ENCODE measurements around the gene SYTL3.

The SYTL3 gene

GRCh38 chr6:158807515-158808441 is 157.9 kb downstream of the SYTL3 start:
- CTCF ChIA-PET, result interaction anchor here (0.6 to 0.9 kb wide), 3 partner anchors 44 to 237 kb away, joined by 3 to 5 read pairs (median 3); no protein-coding TSS in a partner anchor
- H3K27me3 Mint-ChIP-seq, result no peaks in the 10 kb centered on the region
- H3K36me3 Mint-ChIP-seq, result peaks cover 64% of the 10 kb centered on the region
- no peaks in the 10 kb centered on the region for H3K9me3 Mint-ChIP-seq
- H3K4me3 Mint-ChIP-seq, result no peak overlapping the region
- H3K27ac Mint-ChIP-seq, result peak overlapping the region; percentile 74
- no peak for DNase-seq
- peaks cover 95% of the 10 kb centered on the region for H3K4me1 Mint-ChIP-seq

- Mint-ChIP-seq H3K27me3 (no peaks in the 10 kb centered on the region), H3K9me3 (no peaks in the 10 kb centered on the region), H3K4me3 (no peak overlapping the region), H3K36me3 (peaks cover 71% of the 10 kb centered on the region), H3K4me1 (peaks cover 96% of the 10 kb centered on the region), H3K27ac (peak overlapping the region; percentile 74)
- DNase-seq, result no peak
- CTCF ChIA-PET, result interaction anchor here (0.7 to 1.2 kb wide), 3 partner anchors 15 to 111 kb away, joined by 3 to 6 read pairs (median 3); no protein-coding TSS in a partner anchor
Observed at GRCh38 chr6:158808442-158808833, 158.6 kb downstream of the SYTL3 start.

- H3K9me3 Mint-ChIP-seq, result no peaks in the 10 kb centered on the region
- no peaks in the 10 kb centered on the region for H3K27me3 Mint-ChIP-seq
- peak overlapping the region; percentile 80 for H3K27ac Mint-ChIP-seq
- peaks cover 75% of the 10 kb centered on the region for H3K36me3 Mint-ChIP-seq
- CTCF ChIA-PET, result interaction anchor here (0.8 to 1.2 kb wide), 2 partner anchors 10 to 16 kb away, joined by 3 to 6 read pairs; no protein-coding TSS in a partner anchor
- peaks cover 96% of the 10 kb centered on the region for H3K4me1 Mint-ChIP-seq
- DNase-seq, result no peak
- no peak overlapping the region for H3K4me3 Mint-ChIP-seq
Observed at GRCh38 chr6:158808941-158809678, 159.3 kb downstream of the SYTL3 start.

- Mint-ChIP-seq H3K27ac (no peak overlapping the region), H3K36me3 (peaks cover 82% of the 10 kb centered on the region), H3K9me3 (no peaks in the 10 kb centered on the region), H3K27me3 (no peaks in the 10 kb centered on the region), H3K4me1 (peaks cover 98% of the 10 kb centered on the region), H3K4me3 (no peak overlapping the region)
- no peak for DNase-seq
- CTCF ChIA-PET, result interaction anchor here (0.8 to 1.2 kb wide), 2 partner anchors 21 to 148 kb away, joined by 3 read pairs; no protein-coding TSS in a partner anchor
Observed at GRCh38 chr6:158810155-158811095, 160.6 kb downstream of the SYTL3 start.

GRCh38 chr6:158812611-158813010 is 162.8 kb downstream of the SYTL3 start:
- no peaks in the 10 kb centered on the region for H3K27me3 Mint-ChIP-seq
- no peaks in the 10 kb centered on the region for H3K9me3 Mint-ChIP-seq
- peak overlapping the region; percentile 82 for H3K27ac Mint-ChIP-seq
- peaks cover 95% of the 10 kb centered on the region for H3K4me1 Mint-ChIP-seq
- peaks cover 83% of the 10 kb centered on the region for H3K36me3 Mint-ChIP-seq
- DNase-seq, result no peak
- peak overlapping the region; percentile 30 for H3K4me3 Mint-ChIP-seq
- CTCF ChIA-PET, result no interaction called here

- Mint-ChIP-seq H3K4me1 (peaks cover 91% of the 10 kb centered on the region), H3K36me3 (peaks cover 83% of the 10 kb centered on the region), H3K27ac (peak overlapping the region; percentile 82), H3K4me3 (peak overlapping the region; percentile 30), H3K9me3 (no peaks in the 10 kb centered on the region), H3K27me3 (no peaks in the 10 kb centered on the region)
- CTCF ChIA-PET, result interaction anchor here (0.6 to 2.0 kb wide), 4 partner anchors 11 to 160 kb away, joined by 3 to 8 read pairs (median 4); no protein-coding TSS in a partner anchor
- DNase-seq, result peak; percentile 32
Observed at GRCh38 chr6:158813032-158813431, 163.2 kb downstream of the SYTL3 start.
